HL-60 (cell line): ENCODE data around the gene LRRK1.

Experiments
- DNase-seq, 2 experiments: peaks; one replicate each; pipeline ENCODE4 v3.0.0-alpha.2; 2010 to 2020; ENCODE audit warnings: low read depth in 1 of 2, low spot score in 1 of 2
- H3K27ac ChIP-seq: fragments of 250-450 bp; sonication (Bioruptor Pico); replicated peaks from 2 replicates; pipeline ENCODE4 v1.5.1; 2020; ENCODE audit warnings: mild to moderate bottlenecking, moderate library complexity
- H3K27me3 ChIP-seq: fragments of 250-450 bp; sonication (Bioruptor Pico); 2 replicates; pipeline ENCODE4 v1.5.1; 2021; ENCODE audit warnings: mild to moderate bottlenecking, moderate library complexity; ENCODE audit not compliant: insufficient read depth, poor library complexity, severe bottlenecking
- H3K4me3 ChIP-seq: replicated peaks from 2 replicates; pipeline ENCODE4 v1.5.1; 2011; ENCODE audit warnings: mild to moderate bottlenecking, control low read depth, low read length; ENCODE audit not compliant: insufficient read depth
- GABPA ChIP-seq: IDR thresholded peaks from 2 replicates; pipeline ENCODE4 v1.6.1; 2012; ENCODE audit warnings: low read depth
- POLR2AphosphoS5 ChIP-seq: IDR thresholded peaks from 2 replicates; pipeline ENCODE4 v1.6.1; 2012; ENCODE audit warnings: low read depth
- SPI1 ChIP-seq: IDR thresholded peaks from 2 replicates; pipeline ENCODE4 v1.6.1; 2012; ENCODE audit warnings: low read depth, mild to moderate bottlenecking, borderline replicate concordance
- TF ChIP-seq, protein P1 (sequence below): IDR thresholded peaks from one replicate; pipeline ENCODE4 v1.5.1; 2011; ENCODE audit warnings: low read length, control low read depth, inconsistent platforms; ENCODE audit not compliant: insufficient read depth
- TF ChIP-seq, protein P2 (sequence below): IDR thresholded peaks from 2 replicates; pipeline ENCODE4 v1.6.1; 2012; ENCODE audit warnings: low read depth; ENCODE audit not compliant: insufficient replicate concordance

Gene LRRK1

DNA sequence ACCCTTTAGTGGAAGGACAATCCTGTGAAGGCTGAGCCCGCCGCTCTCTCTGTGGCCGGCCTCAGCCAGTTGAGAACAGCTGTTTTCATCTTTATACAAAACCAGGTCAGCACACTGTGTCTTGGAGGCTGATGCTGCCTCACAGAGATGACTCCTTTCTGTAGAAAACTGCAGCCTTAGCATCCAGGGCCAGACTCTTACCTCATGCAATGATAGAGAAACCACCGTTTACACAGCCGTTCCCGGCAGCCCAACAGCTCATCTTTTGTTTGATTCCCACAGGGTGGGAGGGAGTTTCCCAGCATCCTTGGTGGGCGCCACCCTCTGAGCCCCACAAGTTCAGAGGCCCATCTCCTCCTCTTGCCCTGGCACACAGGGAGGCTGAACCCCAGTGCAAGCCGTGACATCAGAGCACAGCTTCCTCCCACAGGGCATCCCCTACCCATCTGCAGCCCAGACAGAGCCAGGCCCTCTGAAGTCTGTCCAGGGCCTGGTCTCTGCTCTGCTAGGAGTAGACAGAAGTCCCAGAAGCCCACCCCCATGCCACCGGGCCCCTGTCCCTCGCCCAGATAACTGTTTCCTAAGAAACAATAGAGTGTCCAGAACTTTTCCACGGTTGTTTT is 105.0 kb downstream of the LRRK1 start:
- Histone ChIP-seq H3K27me3 (no peaks in the 10 kb centered on the region), H3K4me3 (no peak overlapping the region), H3K27ac (0 out of 2 replicates have a peak overlapping the region, but pooled peaks have one; percentile 3)
- DNase-seq, result no peak
- no peak for TF ChIP-seq SPI1
- TF ChIP-seq, protein P1, sequence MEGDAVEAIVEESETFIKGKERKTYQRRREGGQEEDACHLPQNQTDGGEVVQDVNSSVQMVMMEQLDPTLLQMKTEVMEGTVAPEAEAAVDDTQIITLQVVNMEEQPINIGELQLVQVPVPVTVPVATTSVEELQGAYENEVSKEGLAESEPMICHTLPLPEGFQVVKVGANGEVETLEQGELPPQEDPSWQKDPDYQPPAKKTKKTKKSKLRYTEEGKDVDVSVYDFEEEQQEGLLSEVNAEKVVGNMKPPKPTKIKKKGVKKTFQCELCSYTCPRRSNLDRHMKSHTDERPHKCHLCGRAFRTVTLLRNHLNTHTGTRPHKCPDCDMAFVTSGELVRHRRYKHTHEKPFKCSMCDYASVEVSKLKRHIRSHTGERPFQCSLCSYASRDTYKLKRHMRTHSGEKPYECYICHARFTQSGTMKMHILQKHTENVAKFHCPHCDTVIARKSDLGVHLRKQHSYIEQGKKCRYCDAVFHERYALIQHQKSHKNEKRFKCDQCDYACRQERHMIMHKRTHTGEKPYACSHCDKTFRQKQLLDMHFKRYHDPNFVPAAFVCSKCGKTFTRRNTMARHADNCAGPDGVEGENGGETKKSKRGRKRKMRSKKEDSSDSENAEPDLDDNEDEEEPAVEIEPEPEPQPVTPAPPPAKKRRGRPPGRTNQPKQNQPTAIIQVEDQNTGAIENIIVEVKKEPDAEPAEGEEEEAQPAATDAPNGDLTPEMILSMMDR, result no peak
- TF ChIP-seq, protein P2, sequence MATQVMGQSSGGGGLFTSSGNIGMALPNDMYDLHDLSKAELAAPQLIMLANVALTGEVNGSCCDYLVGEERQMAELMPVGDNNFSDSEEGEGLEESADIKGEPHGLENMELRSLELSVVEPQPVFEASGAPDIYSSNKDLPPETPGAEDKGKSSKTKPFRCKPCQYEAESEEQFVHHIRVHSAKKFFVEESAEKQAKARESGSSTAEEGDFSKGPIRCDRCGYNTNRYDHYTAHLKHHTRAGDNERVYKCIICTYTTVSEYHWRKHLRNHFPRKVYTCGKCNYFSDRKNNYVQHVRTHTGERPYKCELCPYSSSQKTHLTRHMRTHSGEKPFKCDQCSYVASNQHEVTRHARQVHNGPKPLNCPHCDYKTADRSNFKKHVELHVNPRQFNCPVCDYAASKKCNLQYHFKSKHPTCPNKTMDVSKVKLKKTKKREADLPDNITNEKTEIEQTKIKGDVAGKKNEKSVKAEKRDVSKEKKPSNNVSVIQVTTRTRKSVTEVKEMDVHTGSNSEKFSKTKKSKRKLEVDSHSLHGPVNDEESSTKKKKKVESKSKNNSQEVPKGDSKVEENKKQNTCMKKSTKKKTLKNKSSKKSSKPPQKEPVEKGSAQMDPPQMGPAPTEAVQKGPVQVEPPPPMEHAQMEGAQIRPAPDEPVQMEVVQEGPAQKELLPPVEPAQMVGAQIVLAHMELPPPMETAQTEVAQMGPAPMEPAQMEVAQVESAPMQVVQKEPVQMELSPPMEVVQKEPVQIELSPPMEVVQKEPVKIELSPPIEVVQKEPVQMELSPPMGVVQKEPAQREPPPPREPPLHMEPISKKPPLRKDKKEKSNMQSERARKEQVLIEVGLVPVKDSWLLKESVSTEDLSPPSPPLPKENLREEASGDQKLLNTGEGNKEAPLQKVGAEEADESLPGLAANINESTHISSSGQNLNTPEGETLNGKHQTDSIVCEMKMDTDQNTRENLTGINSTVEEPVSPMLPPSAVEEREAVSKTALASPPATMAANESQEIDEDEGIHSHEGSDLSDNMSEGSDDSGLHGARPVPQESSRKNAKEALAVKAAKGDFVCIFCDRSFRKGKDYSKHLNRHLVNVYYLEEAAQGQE, result no peak
- TF ChIP-seq GABPA, result no peak
- no peak for TF ChIP-seq POLR2AphosphoS5

DNA sequence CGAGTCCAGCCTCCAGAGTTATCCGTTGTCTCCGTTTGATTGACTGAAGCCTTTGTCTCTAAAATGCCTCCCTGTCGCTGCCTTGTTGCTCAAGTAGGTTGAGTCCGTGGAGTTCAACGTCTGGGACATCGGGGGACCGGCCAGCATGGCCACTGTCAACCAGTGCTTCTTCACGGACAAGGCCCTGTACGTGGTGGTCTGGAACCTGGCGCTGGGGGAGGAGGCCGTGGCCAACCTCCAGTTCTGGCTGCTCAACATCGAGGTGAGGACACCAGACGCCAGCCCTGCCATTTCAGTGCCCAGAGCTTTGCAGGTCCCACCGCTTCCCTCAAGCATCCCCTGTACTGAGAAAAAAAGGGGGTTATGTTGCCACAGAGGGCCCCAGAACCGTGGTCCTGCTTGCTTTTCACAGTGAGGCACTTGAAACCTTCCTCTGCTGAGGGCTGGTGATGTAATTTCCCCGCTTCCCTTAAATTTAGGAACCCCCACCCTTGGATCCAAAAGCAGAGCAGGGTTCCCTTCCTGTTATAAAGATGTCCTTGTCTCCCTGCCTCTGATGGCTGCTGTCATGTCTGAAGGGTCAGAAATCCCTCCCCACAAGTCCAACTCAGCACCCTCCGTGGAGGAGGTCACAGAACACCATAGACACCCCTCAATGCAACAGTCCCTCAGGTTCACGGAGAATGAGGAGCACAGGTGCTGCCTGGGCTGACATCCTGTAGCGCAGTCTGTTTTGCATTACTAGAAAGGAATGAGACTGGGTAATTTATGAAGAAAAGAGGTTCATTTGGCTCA is 105.7 kb downstream of the LRRK1 start:
- TF ChIP-seq, protein P2, result no peak
- TF ChIP-seq SPI1, result no peak
- no peak for TF ChIP-seq POLR2AphosphoS5
- TF ChIP-seq, protein P1, result no peak
- no peak overlapping the region for H3K27ac ChIP-seq
- no peak for DNase-seq
- no peak overlapping the region for H3K4me3 ChIP-seq
- no peaks in the 10 kb centered on the region for H3K27me3 ChIP-seq

DNA sequence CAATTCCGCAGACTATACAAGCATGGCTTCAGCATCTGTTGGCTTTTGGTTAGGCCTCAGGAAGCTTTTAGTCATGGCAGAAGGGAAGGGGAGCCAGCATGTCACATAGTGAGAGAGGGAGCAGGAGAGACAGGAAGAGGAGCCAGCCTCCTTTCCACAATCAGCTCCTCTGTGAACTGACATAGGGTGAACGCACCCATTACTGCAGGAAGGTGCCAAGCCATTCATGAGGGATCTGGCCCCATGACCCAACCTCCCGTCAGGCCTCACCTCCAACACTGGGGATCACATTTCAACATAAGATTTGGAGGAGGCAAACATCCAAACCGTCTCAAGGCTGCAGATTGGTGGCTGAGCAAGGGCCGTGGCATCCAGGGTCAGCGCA is 106.3 kb downstream of the LRRK1 start:
- Histone ChIP-seq H3K27ac (no peak overlapping the region), H3K4me3 (no peak overlapping the region), H3K27me3 (no peaks in the 10 kb centered on the region)
- DNase-seq, result no peak
- TF ChIP-seq SPI1 (no peak), POLR2AphosphoS5 (no peak), GABPA (no peak)
- TF ChIP-seq, protein P1, result no peak
- TF ChIP-seq, protein P2, result no peak
